ENCODE data around the gene IFT27. TPM values are rescaled to one million over a fixed set of nuclear protein-coding genes. Genes with fewer than 3 reads are reported as not detected.
"Not testable (repeated sequence)": the region's sequence is repeated elsewhere in the genome, so short reads cannot be mapped to it uniquely, and the experiment has no call there.

Gene IFT27
- polyA plus RNA-seq, 1 donor from 2014 or later: 111 TPM

DNA sequence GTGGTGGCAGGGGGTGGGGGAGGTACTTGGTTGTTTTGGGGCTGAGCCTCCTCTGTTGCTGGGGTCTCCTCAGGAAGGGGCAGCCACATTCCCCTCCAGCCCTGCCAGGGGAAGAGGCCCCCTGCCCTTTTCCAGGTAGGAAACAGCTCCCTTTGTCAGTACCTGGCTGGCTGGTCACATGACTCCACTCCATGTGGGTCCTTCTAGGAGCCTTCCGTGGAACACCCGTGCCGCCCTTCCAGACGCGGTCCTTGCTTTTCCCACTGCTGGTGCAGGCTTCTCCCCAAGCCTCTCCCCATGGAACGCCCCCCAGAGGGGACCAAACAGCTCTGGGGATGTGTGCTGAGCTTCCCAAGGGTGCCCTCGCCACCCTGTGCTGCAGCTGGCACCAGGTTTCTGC is 19.9 kb downstream of the IFT27 start:
- Histone ChIP-seq H3K79me2 (replicated peaks; ENCODE audit: insufficient read depth, low read length) (no peaks in the 10 kb centered on the region), H3K27ac (ENCODE audit: low read length) (no peak overlapping the region), H3K27me3 (ENCODE audit: insufficient read depth, low read depth, low read length) (no peaks in the 10 kb centered on the region), H3K9ac (ENCODE audit: low read length) (no peak overlapping the region), H4K20me1 (ENCODE audit: insufficient read depth) (no peaks in the 10 kb centered on the region), H3K36me3 (ENCODE audit: insufficient read depth, low read length) (no peaks in the 10 kb centered on the region), H3K4me3 (ENCODE audit: low read length) (no peak overlapping the region), H3F3A (ENCODE audit: insufficient read depth, low read length, poor library complexity, severe bottlenecking) (no peaks in the 10 kb centered on the region), H3K9me3 (ENCODE audit: low read length) (no peaks in the 10 kb centered on the region), H2AFZ (ENCODE audit: low read depth, low read length) (no peak overlapping the region), H3K9me2 (ENCODE audit: insufficient read depth, low read length) (no peaks in the 10 kb centered on the region), H3K4me2 (ENCODE audit: low read length) (no peak overlapping the region)
- TF ChIP-seq MXI1 (conservative IDR thresholded peaks at IDR 0.05; ENCODE audit: poor library complexity, severe bottlenecking) (no peak), POLR2AphosphoS5 (IDR thresholded peaks at IDR 0.05) (no peak), EP300 (conservative IDR thresholded peaks at IDR 0.05; ENCODE audit: poor library complexity, severe bottlenecking) (no peak), SMC3 (conservative IDR thresholded peaks at IDR 0.05; ENCODE audit: poor library complexity) (no peak), TAF1 (IDR thresholded peaks at IDR 0.05; ENCODE audit: low read depth) (no peak), EZH2 (IDR thresholded peaks at IDR 0.05; ENCODE audit: borderline replicate concordance, insufficient read depth, low read length, poor library complexity, severe bottlenecking) (no peak), CTCF (IDR thresholded peaks at IDR 0.05; ENCODE audit: poor library complexity, severe bottlenecking) (no peak), RAD21 (conservative IDR thresholded peaks at IDR 0.05) (no peak)
- TF ChIP-seq, protein P1, sequence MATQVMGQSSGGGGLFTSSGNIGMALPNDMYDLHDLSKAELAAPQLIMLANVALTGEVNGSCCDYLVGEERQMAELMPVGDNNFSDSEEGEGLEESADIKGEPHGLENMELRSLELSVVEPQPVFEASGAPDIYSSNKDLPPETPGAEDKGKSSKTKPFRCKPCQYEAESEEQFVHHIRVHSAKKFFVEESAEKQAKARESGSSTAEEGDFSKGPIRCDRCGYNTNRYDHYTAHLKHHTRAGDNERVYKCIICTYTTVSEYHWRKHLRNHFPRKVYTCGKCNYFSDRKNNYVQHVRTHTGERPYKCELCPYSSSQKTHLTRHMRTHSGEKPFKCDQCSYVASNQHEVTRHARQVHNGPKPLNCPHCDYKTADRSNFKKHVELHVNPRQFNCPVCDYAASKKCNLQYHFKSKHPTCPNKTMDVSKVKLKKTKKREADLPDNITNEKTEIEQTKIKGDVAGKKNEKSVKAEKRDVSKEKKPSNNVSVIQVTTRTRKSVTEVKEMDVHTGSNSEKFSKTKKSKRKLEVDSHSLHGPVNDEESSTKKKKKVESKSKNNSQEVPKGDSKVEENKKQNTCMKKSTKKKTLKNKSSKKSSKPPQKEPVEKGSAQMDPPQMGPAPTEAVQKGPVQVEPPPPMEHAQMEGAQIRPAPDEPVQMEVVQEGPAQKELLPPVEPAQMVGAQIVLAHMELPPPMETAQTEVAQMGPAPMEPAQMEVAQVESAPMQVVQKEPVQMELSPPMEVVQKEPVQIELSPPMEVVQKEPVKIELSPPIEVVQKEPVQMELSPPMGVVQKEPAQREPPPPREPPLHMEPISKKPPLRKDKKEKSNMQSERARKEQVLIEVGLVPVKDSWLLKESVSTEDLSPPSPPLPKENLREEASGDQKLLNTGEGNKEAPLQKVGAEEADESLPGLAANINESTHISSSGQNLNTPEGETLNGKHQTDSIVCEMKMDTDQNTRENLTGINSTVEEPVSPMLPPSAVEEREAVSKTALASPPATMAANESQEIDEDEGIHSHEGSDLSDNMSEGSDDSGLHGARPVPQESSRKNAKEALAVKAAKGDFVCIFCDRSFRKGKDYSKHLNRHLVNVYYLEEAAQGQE (IDR thresholded peaks at IDR 0.05; ENCODE audit: borderline replicate concordance): no peak

- no peak for TF ChIP-seq MXI1 (conservative IDR thresholded peaks at IDR 0.05; ENCODE audit: poor library complexity, severe bottlenecking)
- no peak for TF ChIP-seq CTCF (IDR thresholded peaks at IDR 0.05; ENCODE audit: poor library complexity, severe bottlenecking)
- TF ChIP-seq, protein P1 (IDR thresholded peaks at IDR 0.05; ENCODE audit: borderline replicate concordance): no peak
- Histone ChIP-seq H4K20me1 (ENCODE audit: insufficient read depth) (no peaks in the 10 kb centered on the region), H3K27me3 (ENCODE audit: insufficient read depth, low read depth, low read length) (no peaks in the 10 kb centered on the region), H3K79me2 (replicated peaks; ENCODE audit: insufficient read depth, low read length) (no peaks in the 10 kb centered on the region), H3F3A (ENCODE audit: insufficient read depth, low read length, poor library complexity, severe bottlenecking) (no peaks in the 10 kb centered on the region), H3K4me2 (ENCODE audit: low read length) (no peak overlapping the region), H3K27ac (ENCODE audit: low read length) (no peak overlapping the region), H3K9ac (ENCODE audit: low read length) (no peak overlapping the region), H2AFZ (ENCODE audit: low read depth, low read length) (no peak overlapping the region), H3K36me3 (ENCODE audit: insufficient read depth, low read length) (no peaks in the 10 kb centered on the region), H3K4me3 (ENCODE audit: low read length) (no peak overlapping the region), H3K9me3 (ENCODE audit: low read length) (no peaks in the 10 kb centered on the region), H3K9me2 (ENCODE audit: insufficient read depth, low read length) (no peaks in the 10 kb centered on the region)
Measured at GRCh38 chr22:36755316-36755715, 20.6 kb downstream of the IFT27 start.

GRCh38 chr22:36754881-36755280 is 21.0 kb downstream of the IFT27 start:
- not testable (repeated sequence) for H3K9me2 ChIP-seq (ENCODE audit: insufficient read depth, low read length); H3K27ac ChIP-seq (ENCODE audit: low read length); H3F3A ChIP-seq (ENCODE audit: insufficient read depth, low read length, poor library complexity, severe bottlenecking); H3K27me3 ChIP-seq (ENCODE audit: insufficient read depth, low read depth, low read length); H4K20me1 ChIP-seq (ENCODE audit: insufficient read depth); H3K36me3 ChIP-seq (ENCODE audit: insufficient read depth, low read length); H3K4me3 ChIP-seq (ENCODE audit: low read length); H3K9ac ChIP-seq (ENCODE audit: low read length); H2AFZ ChIP-seq (ENCODE audit: low read depth, low read length); H3K4me2 ChIP-seq (ENCODE audit: low read length); H3K79me2 ChIP-seq (replicated peaks; ENCODE audit: insufficient read depth, low read length); H3K9me3 ChIP-seq (ENCODE audit: low read length)
